ENCODE results near the gene ERCC6.

Gene ERCC6

DNA sequence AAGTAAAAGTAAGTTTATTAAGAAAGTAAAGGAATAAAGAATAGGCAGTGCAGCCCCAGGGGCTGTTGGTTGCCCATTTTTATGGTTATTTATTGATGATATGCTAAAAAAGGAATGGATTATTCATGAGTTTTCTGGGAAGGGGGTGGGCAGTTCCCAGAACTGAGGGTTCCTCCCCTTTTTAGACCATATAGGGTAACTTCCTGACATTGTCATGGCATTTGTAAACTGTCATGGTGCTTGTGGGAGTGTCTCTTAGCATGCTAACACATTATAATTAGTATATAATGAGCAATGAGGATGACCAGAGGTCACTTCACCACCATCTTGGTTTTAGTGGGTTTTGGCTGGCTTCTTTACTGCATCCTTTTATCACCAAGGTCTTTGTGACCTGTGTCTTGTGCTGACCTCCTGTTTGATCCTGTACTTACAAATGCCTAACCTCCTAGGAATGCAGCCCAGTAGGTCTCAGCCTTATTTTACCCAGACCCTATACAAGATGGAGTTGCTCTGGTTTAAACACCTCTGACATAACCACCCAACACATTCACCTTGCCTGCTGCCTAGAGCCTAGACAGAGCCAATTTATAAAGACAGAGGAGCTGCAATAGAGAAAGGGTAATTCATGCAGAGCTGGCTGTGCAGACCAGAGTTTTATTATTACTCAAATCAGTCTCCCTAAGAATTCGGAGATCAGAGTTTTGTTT is 10.9 kb upstream of the ERCC6 start:
- no peak for DNase-seq (ENCODE audit: low read depth)

DNA sequence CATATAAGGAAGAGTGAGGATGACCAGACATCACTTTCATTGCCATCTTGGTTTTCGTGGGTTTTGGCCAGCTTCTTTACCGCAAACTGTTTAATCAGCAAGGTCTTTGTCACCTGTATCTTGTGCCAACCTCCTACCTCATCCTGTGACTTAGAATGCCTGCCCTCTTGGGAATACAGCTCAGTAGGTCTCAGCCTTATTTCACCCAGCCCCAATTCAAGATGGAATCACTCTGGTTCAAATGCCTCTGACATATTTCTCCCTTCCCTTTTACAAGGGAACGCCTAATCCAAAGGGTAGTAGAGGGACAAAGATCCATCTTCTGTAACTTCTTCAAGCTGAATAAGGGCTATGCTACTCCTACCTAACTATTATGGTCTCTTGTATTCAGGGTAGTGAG is 4.7 kb upstream of the ERCC6 start:
- no peak for DNase-seq (ENCODE audit: low read depth)

DNA sequence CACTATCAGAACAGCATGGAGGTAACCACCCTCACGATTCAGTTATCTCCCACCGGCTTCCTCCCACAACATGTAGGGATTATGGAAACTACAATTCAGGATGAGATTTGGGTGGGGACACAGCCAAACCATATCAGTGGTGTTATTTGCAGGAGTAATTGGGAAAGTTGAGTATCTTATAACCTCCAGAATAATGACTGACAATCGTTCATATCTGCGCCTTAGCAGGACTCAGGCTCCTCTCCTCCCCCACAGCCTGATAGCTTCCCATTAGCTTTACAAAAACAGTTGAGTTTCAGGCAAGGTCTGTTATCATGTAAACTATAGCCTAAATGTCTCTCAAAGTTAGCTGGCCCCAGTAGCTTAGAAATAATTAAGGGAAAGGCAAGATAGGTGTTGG is 3.4 kb upstream of the ERCC6 start:
- no peak for DNase-seq (ENCODE audit: low read depth)

DNA sequence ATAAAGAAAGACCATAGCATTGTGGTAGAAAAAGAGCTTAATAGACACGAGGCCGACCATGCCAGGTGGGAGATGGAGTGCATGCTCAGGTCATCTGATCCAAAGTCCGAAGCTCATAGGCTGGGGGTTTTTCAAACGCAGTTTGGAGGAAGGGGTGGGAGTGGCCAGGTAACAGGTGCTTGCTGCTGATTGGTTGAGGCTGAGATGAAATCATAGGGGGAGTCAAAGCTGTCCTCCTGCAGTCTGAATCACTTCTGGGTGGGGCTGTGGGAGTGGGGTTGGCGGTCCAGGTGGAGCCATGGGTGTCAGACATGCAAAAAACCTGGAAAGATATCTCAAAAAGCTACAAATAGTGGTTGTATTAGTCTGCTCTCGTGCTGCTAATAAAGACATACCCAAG is 2.8 kb upstream of the ERCC6 start:
- DNase-seq (ENCODE audit: low read depth): no peak

DNA sequence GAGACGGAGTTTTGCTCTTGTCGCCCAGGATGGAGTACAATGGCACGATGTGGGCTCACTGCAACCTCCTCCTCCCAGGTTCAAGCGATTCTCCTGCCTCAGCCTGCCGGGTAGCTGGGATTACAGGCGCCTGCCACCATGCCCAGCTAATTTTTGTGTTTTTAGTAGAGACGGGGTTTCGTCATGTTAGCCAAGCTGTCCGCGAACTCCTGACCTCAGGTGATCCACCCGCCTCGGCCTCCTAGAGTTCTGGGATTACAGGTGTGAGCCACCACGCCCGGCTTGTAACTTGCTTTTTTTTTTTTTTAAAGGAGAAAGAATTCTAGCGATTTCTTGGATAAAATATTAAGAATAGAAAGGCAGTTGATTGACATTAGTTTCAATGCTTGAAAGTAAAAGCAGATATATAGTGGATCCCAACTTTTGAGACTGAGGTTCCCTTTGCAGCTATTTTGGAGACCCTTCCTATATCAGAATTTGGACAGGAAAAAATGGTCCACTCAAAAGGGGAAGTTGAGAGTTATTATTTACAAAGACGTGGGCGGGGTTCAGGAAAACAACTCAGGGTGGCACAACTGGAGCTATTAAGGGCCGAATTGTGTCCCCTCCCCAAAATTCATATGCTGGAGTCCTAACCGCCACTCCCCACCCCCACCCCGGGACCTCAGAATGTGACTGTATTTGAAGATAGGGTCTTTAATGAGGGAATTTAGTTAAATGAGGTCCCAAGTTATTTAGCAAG is 1.3 kb upstream of the ERCC6 start:
- DNase-seq (ENCODE audit: low read depth): no peak

DNA sequence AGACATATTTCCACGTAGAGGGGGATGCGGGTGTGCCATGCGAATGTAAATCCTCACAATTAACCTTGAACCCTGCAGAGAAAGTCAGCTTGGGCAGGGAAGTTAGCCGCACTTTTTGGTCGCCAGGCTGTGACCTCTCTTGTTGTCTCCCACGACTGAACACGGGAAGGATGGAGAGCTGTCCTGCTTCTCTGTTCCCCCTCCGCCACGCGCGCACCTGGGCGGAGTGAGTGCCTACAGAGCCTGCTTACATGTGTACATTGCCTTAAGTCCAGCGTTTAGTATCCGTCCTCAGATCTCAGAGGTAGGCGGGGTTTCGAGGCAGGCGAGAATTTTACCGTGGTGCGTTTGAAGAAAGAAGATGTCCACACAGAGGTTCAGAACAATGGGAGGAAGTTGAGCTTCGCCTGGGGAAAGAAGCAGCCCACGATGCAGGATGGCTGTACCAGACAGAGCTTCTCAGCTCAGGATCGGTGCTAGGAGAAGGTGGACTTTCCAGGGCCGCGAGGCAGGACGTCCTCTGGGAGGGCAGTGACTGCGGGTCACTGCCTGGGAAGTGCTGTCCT is 482 bp upstream of the ERCC6 start:
- DNase-seq (ENCODE audit: low read depth): no peak

DNA sequence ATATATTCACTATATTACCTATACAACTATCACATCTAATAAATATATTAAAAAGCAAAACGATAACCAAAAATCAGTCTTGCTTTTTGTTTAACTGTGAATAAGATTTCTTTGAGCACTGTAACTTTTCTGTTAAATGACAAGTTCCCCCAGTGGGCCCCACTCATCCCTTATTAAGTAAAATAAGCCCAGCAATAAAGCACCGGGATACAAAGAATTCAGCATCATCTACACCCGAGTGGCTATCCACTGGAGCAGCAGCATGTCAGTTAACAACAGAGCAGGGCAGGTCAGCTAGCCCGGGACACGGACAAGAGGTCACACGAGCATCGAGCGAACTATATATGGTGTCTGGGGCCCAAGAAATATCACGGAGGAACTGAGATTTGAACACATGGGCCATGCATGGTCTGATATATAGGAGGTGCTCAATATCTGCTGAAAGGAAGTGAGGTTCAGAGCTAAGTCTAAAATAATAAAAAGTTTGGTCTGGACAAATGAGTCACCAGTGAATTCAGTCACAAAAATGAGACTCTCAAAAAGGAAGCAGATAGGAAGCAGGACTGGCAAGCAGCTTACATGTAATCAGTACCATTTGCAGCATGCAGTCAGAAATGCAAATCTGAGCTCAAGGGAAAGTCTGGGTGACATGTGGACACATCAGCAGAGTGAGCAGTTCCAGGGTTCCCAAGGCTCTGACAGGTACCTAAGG is 4.1 kb downstream of the ERCC6 start:
- DNase-seq (ENCODE audit: low read depth): no peak

DNA sequence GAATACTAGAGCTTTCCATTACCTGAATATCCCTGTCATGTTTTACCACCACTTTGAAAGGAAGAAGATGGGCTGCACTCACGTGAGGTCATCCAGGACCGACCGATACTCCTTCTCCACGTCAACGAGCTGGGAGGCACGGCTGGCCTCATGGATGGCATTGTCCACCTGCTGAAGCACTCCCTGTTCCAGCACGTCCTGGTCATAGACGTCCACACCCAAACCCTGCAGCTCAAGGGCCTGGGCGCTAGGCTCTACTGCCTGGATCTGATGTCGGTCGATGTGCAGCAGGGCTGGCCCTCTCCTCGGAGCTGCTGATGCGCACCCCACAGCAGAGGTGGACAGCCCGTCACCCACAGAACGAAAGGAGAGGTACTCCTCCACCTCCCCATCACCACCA is 6.5 kb downstream of the ERCC6 start:
- no peak for DNase-seq (ENCODE audit: low read depth)

DNA sequence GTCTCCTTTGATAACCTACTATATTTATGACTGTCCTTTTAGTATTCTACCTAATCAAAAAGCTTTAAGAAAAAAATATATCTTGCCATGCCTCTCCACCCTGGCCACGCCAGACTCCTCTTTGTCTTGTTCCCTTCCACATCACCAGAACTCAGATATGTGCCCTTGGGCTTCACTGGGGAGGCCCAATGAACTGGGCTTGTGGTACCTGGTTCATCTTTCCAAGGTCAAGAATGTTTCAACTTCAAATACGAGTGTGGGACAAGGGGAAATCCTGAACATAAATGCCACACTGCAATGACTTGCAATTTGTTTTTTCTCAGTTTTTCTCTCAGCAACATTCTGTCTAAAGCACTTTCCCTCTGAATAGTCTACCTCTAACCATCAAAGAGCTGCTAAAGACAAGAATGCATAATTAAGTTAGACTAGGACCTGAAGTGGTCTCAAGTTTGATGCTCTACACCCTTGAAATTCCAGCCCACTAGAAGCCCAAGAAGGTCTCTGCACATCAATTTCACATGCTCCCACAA is 9.9 kb downstream of the ERCC6 start:
- no peak for DNase-seq (ENCODE audit: low read depth)

DNA sequence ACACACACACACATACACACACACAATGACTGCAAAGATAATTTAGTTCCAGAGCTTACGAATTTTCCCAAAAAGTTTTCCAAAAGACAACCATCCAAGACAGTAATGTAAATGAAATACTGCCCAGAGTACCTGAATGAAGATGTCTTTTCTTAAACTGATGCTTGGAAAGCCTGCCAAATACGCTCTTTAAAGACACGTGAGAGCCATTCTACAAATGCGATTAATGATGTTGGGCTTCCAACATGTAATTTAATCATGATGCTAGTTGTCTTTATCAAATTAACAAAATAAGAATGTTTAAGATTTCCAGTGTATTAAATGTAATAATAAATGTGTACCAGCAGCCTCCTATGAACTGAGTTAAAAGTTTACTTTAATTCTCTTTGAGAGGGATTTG is 11.1 kb downstream of the ERCC6 start:
- DNase-seq (ENCODE audit: low read depth): no peak

DNA sequence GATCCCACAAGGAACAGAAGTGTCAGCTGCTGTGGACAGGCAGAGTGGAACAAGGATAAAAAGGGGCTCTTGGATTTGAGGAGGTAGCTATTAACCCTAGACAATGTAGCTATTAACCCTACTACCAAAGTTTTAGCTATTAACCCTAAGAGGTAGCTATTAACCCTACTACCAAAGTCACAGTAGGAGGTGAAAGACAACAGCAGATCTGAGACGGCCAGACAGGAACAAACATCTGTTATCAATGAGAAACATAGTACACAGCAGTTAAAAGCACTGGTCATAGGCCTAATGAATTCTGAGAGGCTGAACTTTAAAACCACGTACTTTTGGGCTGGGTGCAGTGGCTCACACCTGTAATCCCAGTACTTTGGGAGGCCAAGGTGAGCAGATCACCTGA is 11.9 kb downstream of the ERCC6 start:
- DNase-seq (ENCODE audit: low read depth): no peak

DNA sequence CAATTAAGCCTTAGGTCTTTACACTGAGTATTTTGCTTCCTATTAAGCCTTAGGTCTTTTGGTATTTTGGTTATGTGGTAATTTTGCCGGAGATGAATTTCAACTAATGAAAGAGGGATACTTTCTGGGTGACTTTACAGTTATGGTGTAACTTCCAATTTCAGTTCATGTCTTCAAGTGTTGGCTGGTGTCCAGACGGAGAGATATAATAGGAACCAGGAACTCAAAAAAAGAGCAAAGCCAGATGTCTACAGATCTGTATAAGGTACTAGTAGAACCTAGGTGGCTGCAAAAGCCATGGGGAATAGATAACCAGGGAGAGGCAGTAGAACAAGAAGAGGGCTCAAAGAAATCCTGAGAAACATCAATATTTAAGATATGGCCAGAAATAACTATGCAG is 12.3 kb downstream of the ERCC6 start:
- no peak for DNase-seq (ENCODE audit: low read depth)

DNA sequence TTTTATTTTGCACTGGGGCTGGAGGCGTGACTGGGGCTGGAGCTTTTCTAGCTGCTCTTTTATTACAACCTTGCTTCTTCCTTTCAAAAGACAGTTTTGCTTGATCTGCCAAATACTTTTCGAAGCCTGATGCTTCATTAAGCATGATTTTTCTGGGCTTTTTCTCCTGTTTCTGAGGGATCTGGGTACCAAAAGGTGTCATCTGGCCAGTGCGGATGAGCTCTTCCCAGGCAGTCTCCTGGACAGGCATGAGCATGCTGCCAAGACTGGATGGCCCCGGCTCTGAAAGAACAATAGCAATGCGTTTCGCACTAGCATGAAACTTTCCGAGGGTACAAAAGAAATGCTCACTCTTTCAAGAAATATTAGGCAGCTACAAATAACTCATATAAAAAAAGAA is 14.4 kb downstream of the ERCC6 start:
- DNase-seq (ENCODE audit: low read depth): no peak

DNA sequence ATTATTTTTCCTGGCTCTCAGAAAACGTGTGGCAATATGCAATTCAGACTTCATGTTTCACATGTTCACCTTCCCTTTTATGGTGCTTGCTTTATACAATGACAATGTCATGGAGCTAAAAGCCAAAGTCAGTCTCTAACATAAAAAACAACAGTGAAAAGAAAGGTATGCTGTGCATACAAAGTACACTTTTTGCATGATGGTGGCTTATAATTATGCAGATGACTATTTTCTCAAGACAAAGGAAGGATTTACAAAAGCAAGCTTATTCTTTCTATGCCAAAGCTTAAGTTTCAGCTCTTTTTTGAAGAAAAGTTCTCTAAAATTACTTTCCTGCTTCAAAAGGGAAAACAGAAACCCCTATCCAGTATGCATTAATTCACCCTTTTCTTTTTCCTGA is 15.6 kb downstream of the ERCC6 start:
- DNase-seq (ENCODE audit: low read depth): no peak

DNA sequence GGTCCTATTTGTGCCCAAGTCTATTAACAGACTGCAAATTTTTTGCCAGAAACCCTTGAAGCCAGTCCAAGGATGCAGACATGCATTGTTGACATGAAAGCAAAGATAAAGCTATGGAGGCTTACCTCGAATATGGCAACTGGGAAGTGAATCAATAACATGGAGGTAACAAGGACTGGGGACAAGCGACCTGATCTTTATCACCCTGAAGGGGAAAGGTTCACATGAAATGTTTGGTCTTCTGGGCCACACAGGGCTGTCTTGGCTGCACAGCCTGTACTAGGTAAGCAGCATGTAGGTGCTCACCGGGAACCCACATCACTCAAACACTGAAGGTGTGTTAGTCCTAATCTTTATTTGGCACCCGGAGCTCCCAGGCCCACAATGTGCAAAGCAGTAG is 17.9 kb downstream of the ERCC6 start:
- no peak for DNase-seq (ENCODE audit: low read depth)

DNA sequence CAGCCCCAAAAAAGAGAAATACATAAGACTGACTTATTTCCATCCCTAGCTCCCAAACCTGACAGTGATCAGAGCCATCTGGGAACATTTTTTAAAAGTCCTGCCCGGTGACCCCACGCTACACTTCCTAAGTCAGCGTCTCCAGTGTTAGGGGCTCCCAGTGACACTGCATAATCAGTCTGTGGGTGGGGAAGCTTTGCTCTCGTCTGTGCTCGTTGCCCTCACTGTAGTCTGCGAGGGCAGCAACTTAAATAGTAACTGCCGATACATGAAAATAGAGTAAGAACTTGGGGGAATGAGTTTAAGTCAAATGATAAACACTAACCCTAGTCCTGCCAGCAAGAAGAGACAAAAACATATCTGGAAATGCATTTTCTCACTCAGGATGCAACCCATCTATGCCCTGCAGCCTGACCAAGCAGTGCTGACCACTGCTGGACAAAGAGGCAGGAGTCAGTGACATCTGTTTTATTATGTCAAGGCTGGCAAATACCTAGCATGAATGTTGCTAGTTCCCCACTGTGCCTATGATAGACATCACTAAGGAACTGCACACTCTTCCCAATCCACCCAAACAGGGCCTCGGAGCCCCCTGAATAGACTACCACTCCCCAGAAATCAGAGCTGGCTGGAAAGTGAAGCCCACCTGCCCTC is 18.7 kb downstream of the ERCC6 start:
- no peak for DNase-seq (ENCODE audit: low read depth)

DNA sequence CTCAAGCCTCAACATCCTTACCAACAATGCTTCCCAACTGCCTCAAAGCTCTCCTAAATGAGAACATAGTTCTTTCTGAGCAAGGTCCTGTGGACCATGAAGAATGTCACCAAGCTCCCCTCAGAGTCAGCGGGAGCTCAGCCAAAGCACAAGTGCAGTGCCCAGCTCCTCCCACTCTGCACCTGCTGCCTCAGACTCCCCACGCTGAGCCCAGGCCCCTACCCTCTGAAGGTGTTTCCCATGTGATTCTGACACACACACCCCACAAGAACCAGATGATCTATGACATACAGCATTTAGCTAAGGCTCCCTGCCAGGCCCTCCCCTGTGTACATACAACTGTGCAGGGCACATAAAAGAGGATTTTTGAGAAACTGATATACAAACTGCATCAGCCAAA is 19.2 kb downstream of the ERCC6 start:
- no peak for DNase-seq (ENCODE audit: low read depth)

DNA sequence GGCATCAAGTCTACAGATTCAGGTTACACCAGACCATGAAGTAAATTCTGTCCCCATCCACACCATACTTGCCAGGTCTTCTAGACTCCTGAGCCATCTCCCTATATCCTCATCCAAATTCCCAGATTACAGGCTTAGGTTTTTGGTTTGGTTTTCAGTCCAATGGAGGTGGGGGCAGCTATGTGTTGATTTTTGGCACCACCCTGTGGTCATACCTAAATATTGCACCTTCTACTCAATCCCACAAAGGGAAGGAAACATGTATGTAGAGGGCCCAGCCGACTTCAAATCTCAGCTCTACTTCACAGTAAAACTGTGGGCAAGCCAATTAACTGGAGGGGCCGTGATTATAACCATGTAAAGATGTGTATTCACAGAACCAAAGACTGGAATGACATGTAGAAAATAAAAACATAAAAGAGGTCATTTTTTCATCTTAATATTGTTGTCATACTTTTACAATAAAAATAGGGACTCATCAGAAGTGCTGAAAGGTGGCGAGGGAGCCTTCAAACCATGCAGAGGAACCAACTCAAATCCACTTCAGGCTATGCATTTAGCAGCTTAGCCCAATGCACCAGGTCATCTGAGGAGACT is 19.8 kb downstream of the ERCC6 start:
- DNase-seq (ENCODE audit: low read depth): no peak

DNA sequence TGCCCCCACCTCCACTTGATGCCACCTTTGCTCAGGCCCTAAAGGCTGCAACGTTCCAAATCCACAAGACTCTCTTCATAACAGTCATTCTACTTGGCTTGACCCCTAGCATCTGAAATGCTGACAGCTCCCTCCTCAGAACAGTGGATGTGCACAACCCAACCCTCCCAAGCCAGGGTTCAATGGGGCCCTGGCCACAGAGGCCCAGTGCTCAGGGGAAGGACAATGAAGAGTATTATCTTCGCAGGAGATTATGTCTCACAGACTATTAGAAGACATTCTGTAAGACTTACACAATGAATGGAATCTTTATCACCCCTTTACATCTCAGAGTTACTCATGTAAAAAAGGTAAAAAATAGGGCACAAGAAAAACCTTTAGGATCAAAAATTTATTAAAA is 20.4 kb downstream of the ERCC6 start:
- DNase-seq (ENCODE audit: low read depth): no peak

DNA sequence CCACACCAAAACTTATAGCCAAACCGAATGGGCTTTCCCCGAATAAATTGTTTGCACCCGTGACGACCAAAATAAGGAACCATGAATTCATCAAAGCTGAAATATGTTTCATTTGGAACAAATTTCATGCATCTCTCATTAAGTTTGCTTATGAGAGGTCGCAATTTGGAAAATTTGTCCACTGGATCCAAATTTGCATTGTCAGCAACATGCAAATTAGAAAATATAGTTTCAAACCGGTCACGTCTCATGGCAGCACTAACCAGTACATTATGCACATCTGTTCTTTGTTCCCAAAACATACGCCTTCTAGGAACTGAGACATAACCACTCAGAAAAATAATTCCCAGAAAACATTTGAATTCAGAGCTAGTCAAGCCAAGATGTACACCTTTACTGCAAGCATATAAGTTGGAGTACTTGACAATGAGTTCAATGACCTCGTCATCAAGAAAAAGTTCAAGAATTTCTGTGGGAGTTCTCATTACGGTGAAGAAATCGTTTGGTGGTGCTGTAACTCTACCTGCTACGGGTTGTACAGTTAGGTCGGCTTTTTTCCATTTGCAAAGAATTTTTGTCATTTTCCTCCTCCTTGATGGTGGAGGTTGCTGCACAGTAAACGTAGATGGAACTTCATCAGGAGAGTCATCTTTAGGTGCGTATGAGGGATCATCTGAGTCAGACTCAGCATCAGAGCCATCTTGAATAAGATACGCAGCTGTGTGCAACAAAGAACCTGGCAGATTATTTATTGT is 22.5 kb downstream of the ERCC6 start:
- no peak for DNase-seq (ENCODE audit: low read depth)
